ENCODE results near the gene CERS6.

DNA sequence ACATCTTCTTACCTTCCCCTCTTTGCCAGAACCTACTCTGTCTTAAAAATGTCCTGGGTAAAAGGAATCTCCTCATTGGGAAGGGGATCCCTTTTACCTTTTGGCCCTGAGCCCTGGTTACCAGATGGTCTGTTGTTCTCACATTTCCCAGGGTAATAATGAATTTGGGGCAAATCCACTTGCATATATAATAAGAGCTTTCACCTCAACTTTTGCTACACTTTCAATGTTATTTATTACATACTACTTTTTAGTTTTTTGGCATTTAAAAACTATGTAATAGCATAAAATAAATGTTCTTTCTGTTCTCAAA is 15.0 kb downstream of the CERS6 start:
- TF ChIP-seq CREB1 (CRISPR knock-in tag; IDR thresholded peaks at IDR 0.05) = no peak
- TF ChIP-seq IRF2 (CRISPR knock-in tag; IDR thresholded peaks at IDR 0.05; ENCODE audit: borderline replicate concordance, low read depth) = no peak
- TF ChIP-seq FOXK1 (CRISPR knock-in tag; IDR thresholded peaks at IDR 0.05) = no peak
- TF ChIP-seq MXD4 (CRISPR knock-in tag; IDR thresholded peaks at IDR 0.05; ENCODE audit: borderline replicate concordance) = no peak
- no peak for TF ChIP-seq ELF4 (CRISPR knock-in tag; IDR thresholded peaks at IDR 0.05; ENCODE audit: low read depth)
- TF ChIP-seq, protein P1, sequence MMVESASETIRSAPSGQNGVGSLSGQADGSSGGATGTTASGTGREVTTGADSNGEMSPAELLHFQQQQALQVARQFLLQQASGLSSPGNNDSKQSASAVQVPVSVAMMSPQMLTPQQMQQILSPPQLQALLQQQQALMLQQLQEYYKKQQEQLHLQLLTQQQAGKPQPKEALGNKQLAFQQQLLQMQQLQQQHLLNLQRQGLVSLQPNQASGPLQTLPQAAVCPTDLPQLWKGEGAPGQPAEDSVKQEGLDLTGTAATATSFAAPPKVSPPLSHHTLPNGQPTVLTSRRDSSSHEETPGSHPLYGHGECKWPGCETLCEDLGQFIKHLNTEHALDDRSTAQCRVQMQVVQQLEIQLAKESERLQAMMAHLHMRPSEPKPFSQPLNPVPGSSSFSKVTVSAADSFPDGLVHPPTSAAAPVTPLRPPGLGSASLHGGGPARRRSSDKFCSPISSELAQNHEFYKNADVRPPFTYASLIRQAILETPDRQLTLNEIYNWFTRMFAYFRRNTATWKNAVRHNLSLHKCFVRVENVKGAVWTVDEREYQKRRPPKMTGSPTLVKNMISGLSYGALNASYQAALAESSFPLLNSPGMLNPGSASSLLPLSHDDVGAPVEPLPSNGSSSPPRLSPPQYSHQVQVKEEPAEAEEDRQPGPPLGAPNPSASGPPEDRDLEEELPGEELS (CRISPR knock-in tag; IDR thresholded peaks at IDR 0.05) = no peak
- TF ChIP-seq, protein P2, sequence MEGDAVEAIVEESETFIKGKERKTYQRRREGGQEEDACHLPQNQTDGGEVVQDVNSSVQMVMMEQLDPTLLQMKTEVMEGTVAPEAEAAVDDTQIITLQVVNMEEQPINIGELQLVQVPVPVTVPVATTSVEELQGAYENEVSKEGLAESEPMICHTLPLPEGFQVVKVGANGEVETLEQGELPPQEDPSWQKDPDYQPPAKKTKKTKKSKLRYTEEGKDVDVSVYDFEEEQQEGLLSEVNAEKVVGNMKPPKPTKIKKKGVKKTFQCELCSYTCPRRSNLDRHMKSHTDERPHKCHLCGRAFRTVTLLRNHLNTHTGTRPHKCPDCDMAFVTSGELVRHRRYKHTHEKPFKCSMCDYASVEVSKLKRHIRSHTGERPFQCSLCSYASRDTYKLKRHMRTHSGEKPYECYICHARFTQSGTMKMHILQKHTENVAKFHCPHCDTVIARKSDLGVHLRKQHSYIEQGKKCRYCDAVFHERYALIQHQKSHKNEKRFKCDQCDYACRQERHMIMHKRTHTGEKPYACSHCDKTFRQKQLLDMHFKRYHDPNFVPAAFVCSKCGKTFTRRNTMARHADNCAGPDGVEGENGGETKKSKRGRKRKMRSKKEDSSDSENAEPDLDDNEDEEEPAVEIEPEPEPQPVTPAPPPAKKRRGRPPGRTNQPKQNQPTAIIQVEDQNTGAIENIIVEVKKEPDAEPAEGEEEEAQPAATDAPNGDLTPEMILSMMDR (IDR thresholded peaks at IDR 0.05) = no peak

All from WTC11 (cell line).